T-helper 2 cell treated with Interferon-gamma antibody and Interleukin-4, amounts not matched to agents 100 ng/mL and 5 ng/mL, for 36 hours (primary cell): ENCODE measurements around the gene OSBP2. TPM values are rescaled to one million over a fixed set of nuclear protein-coding genes. Genes with fewer than 3 reads are reported as not detected.

Experiments
- intact Hi-C: fragments of 100-400 bp; cut with micrococcal nuclease; formaldehyde crosslinking; loops from one replicate; pipeline ENCODE4 v1.15.1; 2023
- total RNA-seq: library from RNA; stranded (reverse); gene quantifications from 2 replicates; pipeline ENCODE4 v1.2.3, GENCODE V29; 2022

OSBP2 gene
- total RNA-seq, 1 donor from 2014 or later: 1.2 TPM

DNA sequence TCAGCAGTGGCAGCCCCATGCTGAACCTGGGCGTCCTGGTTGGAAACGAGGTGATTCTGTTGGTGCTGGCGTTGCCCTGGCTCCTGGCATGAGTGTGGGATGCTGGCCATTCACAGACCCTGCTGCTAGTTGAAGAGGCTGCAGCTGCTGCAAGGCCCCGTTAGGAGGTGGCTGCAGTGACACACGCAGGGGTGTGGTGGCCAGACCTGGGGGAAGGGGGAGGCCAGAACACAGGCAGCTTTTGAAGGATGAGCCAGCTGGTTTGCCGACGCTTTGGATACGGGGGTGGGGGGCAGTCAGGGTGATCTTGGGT is 196.7 kb downstream of the OSBP2 start:
- intact Hi-C loops: no loop called here

DNA sequence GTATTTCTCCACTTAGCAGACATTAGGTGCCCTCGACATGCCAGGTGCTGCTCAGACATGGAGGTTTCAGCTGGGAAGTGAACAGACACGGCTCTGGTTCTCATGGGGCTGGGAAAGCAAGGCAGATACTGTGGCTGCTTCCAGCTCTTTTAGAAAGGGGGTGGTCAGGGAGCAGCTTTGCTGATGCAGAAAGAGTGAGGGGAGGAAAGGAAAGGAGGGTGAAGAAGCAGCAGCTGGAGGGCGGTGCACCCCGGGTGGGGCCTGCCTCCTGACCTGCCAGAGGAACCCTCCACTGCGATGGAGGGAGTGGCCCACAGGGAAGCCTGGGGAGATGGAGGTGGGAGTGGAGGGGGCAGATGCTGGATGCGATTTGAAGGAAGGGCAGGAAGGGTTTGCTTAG is 197.1 kb downstream of the OSBP2 start:
- intact Hi-C loops: no loop called here

DNA sequence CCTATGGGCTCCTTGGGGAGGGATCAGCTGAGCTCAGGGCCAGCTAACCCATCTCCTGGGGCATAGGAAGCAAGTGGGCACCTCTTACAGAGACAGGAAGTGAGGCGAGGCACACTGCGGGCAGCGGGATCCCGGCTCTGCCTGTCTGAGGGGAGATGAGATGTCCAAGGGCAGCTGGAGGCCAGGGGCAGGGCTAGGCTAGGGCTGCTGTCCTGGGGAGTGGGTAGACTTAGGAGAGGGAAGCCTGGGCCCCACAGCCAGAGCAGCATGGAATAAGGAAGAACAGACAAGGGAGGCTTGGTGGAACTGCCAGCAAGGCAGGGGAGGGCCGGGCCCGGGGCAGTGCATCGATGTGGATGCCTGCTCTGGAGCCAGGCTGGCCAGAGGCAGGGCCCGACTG is 197.6 kb downstream of the OSBP2 start:
- intact Hi-C loops: no loop called here

DNA sequence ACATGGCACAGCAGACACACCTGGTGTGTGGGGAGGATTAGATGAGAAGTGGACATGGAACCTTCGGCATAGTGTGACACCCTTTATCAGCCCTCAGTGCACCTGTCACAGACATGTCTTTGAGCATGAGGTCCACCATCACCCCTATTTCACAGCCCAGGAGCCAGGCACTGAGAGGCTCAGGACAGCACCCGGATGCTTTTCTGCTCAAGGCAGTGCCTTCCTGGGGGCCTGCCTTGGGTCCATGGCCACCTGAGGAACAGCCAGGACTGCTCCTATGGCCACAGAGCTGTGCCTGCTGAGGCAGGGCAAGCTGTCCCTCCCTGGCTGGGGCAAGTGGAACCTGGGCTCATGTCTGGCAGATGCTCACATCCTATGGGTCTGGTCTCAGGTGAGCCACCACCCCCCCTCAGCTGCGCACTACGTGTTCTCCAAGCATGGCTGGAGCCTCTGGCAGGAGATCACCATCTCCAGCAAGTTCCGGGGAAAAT is 198.1 kb downstream of the OSBP2 start:
- intact Hi-C loops: no loop called here

DNA sequence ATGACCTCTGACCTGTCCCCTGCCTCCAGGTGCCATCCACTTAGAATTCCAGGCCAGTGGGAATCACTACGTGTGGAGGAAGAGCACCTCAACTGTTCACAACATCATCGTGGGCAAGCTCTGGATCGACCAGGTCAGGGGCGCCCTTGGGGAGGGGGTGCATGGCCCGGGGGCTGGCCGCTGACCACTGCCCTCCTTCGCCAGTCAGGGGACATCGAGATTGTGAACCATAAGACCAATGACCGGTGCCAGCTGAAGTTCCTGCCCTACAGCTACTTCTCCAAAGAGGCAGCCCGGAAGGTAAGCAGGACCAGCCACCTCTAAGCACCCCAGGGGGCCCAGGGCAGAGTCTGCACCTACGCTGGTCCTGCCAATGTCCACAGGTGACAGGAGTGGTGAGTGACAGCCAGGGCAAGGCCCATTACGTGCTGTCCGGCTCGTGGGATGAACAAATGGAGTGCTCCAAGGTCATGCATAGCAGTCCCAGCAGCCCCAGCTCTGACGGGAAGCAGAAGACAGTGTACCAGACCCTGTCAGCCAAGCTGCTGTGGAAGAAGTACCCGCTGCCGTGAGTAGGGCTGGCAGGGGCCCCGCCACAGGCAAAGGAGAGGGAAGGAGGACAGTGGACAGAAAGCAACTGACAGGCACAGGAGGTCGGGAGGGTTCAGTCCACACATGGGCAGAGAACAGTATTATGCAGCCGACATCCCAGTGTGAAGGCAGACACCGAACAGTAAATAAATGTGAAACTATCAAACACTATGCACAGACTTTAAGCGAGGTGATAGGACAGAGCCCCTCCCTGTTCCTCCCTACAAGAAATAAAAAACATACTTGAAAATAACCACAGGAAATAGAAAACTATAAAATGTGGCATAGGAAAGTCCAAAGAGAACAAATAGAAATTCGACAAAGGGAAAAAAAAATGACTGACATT is 199.0 kb downstream of the OSBP2 start:
- intact Hi-C loops: no loop called here

DNA sequence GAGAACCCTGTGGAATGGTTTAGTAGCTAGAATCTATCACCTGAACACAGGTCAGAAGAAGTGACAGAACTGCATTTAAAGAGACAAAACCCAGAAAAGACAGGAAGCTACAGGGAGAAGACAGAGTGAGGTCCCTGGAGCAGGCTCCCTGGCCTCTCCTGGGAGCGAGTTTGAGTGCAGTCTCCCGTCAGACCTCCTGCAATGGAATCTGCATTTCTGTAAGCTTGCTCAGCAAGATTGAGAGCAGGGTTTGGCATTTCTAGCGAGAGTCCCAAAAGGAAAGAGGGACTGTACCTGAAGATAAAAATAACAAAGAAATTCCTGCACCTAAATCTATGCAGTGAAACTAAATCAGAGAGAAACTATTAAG is 199.7 kb downstream of the OSBP2 start:
- intact Hi-C loops: no loop called here

DNA sequence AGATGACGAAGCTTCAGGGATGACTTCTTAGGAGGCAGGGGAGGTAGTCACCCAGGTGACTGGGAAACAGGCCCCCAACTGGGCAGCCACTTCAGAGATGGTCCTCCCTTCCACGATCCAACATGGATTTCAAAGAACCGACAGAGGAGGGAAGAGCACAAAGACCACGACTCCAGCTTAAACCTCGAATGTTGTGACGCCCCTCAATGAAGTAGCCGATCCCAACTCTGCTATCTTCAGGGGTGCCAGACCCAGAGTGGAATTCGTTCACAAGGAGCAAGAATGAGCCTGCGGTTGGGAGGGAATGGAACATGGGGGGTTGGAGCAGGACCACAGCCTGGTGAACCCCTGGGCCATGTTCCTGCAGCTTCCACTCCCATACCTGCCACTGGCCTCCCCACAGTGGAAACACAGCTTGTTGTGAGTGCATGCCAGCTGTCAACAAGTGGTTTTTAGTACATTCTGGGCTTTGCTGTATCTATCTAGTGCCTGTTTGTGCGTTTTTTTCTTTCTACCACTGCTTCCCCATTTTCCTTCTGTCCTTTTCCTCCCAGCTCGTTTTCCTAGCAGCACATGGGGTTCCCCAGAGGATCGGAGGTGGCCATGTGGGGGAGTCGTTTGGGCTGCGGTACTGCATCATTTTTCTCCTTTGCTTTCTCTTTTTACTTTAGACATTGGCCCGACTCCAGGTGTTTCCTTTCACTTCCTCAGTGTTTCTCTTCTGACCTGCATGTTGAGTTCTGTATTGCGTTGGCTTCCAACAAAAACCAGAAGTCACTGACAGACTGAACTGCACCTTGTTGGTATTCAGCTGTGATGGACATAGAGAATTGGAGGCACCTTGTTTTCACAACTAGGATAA is 208.1 kb downstream of the OSBP2 start:
- intact Hi-C loops: no loop called here

DNA sequence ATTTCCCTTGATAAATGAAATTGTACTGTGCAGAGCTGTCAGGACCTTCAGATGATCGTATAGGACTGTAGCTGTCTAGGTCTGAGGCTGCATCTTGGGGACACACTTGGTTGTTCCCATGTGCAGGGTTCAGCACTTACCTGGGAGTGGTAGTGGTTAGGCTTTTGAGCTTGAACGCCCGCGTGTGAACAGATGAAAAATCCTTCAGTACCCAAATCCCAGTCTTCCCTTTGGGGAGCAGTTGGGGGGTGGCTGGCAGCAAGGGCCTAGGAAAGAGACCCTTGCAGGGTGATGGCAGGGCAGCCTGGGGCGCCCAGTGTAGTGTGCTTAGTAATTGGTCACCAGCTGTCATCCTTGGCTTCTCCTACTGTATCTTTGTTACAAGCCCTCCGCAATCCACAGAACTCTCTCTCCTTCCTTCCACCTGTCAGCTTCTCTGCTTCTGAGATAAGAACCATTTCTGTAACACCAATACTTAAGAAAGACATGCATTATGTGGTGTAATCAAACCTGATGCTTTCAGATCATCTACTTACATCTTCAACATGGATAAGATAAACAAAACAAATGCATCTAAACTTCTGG is 209.3 kb downstream of the OSBP2 start:
- intact Hi-C loops: no loop called here

DNA sequence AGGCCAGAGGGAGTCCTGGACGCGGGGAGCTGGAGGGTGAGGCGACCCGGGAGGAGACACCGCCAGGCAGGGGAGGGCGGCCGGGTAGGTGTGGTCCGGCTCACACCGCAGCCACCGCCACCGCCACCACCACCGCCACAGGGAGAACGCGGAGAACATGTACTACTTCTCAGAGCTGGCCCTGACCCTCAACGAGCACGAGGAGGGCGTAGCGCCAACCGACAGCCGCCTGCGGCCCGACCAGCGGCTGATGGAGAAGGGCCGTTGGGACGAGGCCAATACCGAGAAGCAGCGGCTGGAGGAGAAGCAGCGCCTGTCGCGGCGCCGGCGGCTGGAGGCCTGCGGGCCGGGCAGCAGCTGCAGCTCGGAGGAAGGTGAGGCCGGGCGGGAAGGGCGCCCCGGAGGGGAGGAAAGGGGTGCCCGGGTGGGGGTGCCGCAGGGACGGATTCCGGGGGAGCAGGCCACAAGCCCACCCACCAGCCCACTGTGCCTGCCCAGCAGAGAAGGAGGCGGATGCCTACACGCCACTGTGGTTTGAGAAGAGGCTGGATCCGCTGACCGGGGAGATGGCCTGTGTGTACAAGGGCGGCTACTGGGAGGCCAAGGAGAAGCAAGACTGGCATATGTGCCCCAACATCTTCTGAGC is 211.1 kb downstream of the OSBP2 start:
- intact Hi-C loops: no loop called here

DNA sequence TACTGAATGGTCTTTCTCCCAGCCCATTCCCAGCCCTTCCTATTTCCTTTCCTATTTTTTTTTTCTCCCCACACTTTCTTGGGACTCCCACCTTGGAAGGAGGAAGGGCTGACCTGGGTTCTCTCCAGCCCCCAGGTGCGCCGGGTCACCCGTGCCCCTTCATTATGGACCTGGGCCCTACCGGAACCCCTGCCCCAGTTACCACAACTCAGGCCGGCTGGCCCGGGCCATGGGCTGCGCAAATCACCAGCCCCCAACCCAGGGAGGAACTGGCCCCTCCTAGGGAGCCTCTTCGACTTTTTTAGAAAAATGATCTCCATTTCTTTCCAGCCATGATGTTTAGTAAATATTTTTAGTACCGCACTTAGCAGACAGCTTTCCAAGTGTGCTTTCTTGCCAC is 211.7 kb downstream of the OSBP2 start:
- intact Hi-C loops: no loop called here

DNA sequence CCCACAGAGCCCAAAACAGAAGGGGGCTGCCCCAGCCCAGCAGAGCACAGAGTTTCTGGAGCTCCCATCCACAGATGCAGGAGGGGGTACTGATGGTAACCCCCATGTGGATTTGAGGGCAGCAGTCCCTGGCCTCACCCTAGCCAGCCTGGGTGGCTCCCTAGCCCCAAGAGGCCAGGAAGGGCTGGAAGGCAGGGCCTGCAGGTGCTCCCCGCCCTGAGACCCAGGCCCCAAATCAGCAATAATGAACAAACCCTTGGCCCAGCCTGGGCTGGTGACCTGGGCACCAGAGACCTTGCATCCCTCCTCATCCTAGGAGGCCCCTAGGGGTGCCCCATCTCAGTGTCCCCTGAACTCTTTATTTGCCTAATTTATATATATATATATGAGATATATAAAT is 212.3 kb downstream of the OSBP2 start:
- intact Hi-C loops: no loop called here

DNA sequence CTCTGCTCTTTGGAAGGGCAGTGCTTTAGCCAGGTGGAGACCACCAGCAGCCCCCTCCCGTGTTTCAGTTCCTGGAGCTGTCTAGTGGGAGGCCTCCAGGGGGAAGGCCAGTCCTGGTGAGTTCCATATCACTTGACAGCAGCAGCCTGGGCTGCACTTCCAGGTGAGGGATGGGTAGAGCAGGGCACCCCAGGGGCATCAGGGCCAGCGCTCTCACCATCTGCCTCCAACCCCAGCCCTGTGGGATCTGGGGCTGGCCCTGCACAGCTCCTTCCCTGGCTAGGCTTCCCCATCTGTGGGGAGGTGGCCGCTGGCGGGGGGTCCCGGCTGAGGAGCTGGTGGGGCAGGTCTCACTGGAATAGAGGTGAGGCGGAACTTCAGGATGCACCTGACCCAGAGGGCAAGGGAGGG is 213.4 kb downstream of the OSBP2 start:
- intact Hi-C loops: no loop called here

DNA sequence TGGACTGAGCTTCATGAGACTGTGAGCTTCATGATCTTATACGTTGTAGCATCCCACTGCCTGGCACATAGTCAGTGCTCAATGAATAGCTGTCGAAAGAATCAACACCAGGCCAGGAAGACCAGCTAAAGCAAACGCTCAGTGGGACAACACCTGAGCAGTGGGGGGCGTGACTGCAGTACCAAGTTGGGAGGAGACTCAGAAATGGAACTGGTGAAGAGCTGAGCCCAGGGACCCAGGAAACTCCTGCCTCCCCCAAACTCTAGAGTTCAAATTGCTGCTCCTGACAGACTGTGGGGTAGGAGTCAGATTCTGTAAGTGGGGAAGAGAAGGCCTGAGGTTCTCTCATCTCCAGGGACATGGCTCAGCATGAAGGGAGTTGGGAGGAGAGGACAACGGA is 214.6 kb downstream of the OSBP2 start:
- intact Hi-C loops: no loop called here

DNA sequence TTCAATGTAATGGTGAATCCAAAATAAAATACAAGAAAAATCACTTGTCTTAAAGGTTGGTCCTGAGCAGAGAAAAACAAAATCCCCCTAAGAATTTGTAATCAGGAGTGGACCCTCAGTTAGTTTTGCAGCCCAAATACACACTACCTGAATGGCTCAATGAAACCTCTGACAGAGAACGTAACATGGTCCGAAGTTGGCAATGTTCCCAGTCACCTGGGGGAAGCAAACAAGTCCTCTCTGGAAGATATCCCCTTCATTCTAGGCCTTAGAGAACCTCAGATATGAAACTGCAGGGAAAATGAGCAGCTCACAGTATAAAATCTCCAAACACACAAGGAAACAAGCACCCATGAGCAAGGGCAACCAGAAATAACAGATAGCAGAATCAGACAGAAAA is 215.7 kb downstream of the OSBP2 start:
- intact Hi-C loops: no loop called here

DNA sequence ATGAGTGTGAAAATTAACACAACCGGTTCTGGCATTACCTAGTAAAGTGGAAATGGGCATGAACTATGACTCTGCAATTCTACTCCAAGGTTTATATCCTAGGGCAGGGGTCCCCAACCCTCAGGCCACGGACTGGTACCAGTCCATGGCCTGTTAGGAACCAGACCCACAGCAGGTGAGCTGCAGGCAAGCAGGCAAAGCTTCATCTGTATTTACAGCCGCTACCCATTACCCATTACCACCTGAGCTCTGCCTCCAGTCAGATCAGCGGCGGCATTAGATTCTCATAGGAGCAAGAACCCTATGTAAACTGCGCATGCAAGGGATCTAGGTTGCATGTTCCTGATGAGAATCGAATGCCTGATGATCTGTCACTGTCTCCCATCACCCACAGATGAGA is 224.1 kb downstream of the OSBP2 start:
- intact Hi-C loops: no loop called here

DNA sequence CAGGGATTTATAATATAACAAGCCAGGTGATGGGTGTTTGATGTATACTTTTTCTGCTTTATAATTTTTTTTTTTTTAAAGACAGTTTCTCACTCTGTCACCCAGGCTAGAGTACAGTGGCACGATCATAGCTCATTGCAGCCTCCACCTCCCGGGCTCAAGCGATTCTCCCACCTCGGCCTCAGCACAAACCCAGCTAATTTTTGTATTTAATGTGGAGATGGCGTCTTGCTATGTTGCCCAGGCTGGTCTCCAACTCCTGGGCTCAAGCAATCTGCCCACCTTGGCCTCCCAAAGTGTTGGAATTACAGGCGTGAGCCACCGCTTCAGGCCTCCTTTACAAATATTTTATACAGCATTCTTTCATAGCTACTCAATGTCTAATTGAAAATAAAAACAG is 225.3 kb downstream of the OSBP2 start:
- intact Hi-C loops: loop anchor here (1.0 to 5.0 kb wide), 4 partner anchors 49 to 593 kb away; partner anchors contain the start of genes MORC2, TBC1D10A and TUG1

DNA sequence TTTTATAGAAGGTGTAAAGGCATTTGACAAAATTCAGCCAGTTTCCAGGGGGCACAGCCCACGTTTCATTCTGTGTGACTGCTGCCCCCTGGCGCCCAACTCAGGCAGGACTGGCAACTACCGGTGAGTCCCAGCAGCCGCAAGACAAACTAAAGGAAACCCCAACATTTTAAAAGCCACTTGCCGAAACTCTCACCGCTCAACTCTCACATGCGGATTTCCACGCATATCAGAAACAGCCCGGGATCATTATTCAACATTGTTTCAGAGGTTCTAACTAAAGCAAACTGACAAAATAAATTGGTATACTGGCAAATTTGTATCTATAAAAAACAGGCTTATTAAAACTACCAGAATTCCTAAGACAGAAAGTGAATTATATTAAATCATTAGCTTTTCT is 225.7 kb downstream of the OSBP2 start:
- intact Hi-C loops: loop anchor here (1.0 to 5.0 kb wide), 4 partner anchors 48 to 593 kb away; partner anchors contain the start of genes MORC2, TBC1D10A and TUG1

DNA sequence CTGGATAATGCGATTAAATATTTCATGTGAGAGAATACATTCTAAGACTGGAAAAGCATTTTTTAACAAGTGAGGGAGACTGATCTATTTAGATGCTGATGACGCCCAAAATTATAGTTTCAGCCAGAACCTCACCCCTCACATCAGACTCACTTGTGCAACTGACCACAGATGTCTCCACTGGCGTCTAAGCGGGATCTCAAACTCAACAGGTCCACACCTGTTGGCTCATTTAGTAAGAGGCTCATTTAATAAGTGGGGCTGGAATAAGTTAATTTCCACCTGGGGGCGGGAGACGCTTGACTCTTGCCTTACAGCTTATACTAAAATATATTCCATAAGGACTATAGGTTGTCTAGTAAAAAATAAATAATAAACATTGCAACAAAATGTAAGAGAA is 226.4 kb downstream of the OSBP2 start:
- intact Hi-C loops: loop anchor here (1.0 to 5.0 kb wide), 3 partner anchors 48 to 594 kb away; partner anchors contain the start of genes MORC2, TBC1D10A and TUG1

DNA sequence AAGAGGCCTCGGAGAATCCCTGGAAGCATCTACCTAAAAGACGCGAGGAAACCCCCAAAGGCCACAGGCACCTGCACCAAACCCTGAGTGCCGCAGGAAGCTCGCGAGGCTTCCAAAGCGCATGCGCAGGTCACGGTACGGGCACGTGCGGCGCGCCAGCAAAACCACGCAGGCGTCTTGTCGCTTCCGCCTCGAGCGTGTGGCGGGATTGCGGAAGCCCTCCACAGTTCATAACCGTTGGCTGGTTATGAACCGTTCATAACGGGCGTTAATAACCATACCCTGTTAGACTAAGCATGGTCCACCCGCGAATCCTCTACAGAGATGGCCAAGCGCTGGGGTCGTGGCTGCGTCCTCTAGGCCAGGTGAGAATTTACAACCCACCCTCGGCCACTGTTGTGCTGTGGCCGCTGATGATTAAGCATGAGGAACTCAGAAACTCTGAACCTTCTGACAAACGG is 227.5 kb downstream of the OSBP2 start:
- intact Hi-C loops: loop anchor here (5.0 kb wide), 1 partner anchor 595 kb away; the partner anchor contains the start of gene TBC1D10A

DNA sequence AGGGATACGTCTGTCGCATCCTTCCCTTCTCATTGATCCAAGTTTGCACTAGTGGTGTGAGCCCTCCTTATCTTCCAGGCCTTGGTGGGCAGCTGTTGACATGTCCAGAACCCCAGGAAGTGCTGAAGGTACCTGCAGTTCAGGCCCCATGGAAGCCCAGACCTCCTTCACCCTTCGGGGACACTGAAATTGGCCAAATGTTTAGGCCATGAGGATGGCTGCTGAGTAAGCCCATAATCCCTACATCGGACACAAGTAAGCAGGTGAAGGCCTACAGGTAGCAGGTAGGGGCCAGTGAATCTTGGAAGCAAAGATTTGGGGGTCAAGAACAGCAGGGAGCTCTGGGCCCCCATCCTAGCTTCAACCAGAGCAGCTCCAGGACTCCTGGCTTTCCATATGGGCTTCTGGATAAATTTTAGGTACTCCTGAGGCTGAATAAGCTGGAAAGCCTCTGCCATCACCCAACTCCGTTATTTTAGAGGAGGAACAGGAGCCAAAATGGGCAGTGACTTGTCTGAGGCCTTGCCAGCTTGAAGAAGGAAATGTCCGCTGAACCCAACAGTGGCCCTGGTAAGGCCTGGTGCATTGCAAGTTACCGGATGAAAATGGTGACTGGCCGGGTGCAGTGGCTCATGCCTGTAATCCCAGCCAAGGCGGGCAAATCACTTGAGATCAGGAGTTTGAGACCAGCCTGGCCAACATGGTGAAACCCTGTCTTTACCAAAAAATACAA is 228.7 kb downstream of the OSBP2 start:
- intact Hi-C loops: loop anchor here (5.0 kb wide), 1 partner anchor 596 kb away; the partner anchor contains the start of gene TBC1D10A
